Raji (cell line): ENCODE results near the gene UBE2M.
A peak's percentile ranks its signal among the peaks of the same experiment; 100 is the strongest.

Experiments used
- POLR2A ChIP-seq: IDR thresholded peaks from 2 replicates; pipeline ENCODE4 v1.6.1; 2011; ENCODE audit warnings: low read depth, low read length, control low read depth; ENCODE audit not compliant: insufficient read depth

The UBE2M gene

DNA sequence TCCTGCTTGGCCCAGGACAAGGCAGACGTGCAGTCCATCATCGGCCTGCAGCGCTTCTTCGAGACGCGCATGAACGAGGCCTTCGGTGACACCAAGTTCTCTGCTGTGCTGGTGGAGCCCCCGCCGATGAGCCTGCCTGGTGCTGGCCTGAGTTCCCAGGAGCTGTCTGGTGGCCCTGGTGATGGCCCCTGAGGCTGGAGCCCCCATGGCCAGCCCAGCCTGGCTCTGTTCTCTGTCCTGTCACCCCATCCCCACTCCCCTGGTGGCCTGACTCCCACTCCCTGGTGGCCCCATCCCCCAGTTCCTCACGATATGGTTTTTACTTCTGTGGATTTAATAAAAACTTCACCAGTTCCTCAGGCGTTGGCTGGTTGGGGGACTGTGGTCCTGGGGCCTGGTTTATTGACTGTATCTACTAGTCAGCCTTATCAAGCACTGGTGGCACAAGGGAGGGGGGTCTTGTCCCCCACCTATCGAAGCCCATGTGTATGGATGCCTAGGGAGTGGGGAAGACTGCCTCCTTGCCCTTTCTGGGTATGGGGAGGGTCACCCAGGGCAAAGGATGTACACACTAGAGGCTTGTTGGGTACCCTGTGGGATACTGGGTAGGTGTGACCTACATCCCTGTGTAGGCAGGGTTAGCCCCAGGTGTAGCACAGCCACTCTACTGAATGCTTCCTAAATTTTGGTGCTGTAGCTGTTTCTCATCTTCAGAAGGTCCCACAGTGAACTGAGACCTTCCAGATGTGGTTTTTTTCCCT is 7.9 kb downstream of the UBE2M start:
- TF ChIP-seq POLR2A, result no peak

DNA sequence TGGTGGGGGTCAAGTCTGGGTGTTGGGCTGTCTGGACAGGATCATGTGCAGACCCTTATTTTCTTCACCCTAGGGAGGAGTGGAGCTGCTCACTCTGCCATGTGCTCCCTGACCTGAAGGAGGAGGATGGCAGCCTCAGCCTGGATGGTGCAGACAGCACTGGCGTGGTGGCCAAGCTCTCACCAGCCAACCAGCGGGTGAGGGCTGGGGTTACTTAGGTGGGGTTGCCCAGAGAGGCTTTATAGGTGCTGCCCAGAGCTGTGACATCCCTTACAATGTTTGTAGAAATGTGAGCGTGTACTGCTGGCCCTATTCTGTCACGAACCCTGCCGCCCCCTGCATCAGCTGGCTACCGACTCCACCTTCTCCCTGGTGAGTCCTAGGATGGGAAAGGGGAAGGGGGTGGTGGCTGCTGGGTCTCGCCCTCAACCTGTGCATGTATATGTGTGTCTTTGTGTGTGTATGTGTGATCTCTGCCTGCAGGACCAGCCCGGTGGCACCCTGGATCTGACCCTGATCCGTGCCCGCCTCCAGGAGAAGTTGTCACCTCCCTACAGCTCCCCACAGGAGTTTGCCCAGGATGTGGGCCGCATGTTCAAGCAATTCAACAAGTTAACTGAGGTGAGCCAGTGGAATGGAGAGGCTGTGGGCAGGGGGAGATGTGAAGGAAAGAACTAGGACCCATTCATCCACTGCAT is 8.6 kb downstream of the UBE2M start:
- no peak for TF ChIP-seq POLR2A

- no peak for TF ChIP-seq POLR2A
Observed at GRCh38 chr19:58548859-58549663, 9.3 kb downstream of the UBE2M start.

- no peak for TF ChIP-seq POLR2A
Observed at GRCh38 chr19:58547323-58548312, 10.8 kb downstream of the UBE2M start.

GRCh38 chr19:58546019-58546530 is 12.3 kb downstream of the UBE2M start:
- no peak for TF ChIP-seq POLR2A

- no peak for TF ChIP-seq POLR2A
Observed at GRCh38 chr19:58545286-58546018, 13.0 kb downstream of the UBE2M start.

- TF ChIP-seq POLR2A, result no peak
Observed at GRCh38 chr19:58544591-58545285, 13.7 kb downstream of the UBE2M start.

DNA sequence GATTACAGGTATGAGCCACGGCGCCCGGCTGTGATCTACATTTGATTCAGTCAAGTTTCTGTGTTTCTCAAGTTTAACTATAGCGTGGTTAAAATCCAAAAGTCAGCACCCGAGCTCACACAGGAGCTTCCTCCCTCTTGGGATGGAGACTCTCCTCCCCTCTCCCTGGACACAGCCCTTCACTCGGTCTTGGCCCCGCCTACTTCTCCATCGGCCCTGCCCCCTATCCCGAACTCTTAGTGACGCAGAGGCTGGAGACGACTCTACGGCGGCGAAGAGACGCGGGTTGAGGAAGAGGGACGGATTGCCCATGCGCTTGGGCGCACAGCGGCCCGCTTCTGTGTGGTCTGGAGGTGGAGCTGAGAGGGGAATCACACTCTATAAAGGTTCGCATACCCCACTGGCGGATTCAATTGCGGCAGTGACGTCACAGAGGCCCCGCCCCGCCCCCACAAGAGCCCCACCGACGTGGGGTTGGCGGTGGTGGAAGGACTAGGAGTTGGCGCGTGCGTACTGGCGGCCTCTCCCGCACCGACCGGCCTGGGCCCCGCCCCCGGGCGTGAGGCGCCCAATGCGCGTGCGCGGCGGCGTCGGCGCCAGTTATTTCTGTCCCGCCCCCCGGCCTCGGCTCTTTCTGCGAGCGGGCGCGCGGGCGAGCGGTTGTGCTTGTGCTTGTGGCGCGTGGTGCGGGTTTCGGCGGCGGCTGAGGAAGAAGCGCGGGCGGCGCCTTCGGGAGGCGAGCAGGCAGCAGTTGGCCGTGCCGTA is 14.4 kb downstream of the UBE2M start, which contains the start of gene TRIM28:
TSS of gene TRIM28 (plus strand) at position 239 of the 765 bp plus-strand sequence. CDS start 694 bp downstream, outside the sequence.
- peak; percentile 91 for TF ChIP-seq POLR2A

GRCh38 chr19:58538257-58539168 is 19.9 kb downstream of the UBE2M start:
- TF ChIP-seq POLR2A, result no peak

- TF ChIP-seq POLR2A, result no peak
Observed at GRCh38 chr19:58536852-58537798, 21.3 kb downstream of the UBE2M start.
